GM18499 (cell line): ENCODE data around the gene RELL1.
A peak's percentile ranks its signal among the peaks of the same experiment; 100 is the strongest.

ENCODE experiments used
- ATAC-seq: cut with Tn5 transposase; IDR thresholded peaks from one replicate; pipeline ENCODE4 v1.9.1; 2021; ENCODE audit warnings: moderate number of reproducible peaks; ENCODE audit not compliant: insufficient read depth, unreplicated experiment

Gene RELL1

GRCh38 chr4:37604461-37604860 is 81.7 kb downstream of the RELL1 start:
- no peak for ATAC-seq

GRCh38 chr4:37603711-37604110 is 82.5 kb downstream of the RELL1 start:
- no peak for ATAC-seq

GRCh38 chr4:37603070-37603468 is 83.1 kb downstream of the RELL1 start:
- ATAC-seq = no peak

GRCh38 chr4:37602454-37603069 is 83.6 kb downstream of the RELL1 start:
- no peak for ATAC-seq

- no peak for ATAC-seq
Observed at GRCh38 chr4:37601531-37601930, 84.6 kb downstream of the RELL1 start.

GRCh38 chr4:37599092-37599790 is 86.9 kb downstream of the RELL1 start:
- no peak for ATAC-seq

- no peak for ATAC-seq
Observed at GRCh38 chr4:37597034-37597433, 89.1 kb downstream of the RELL1 start.

GRCh38 chr4:37595875-37596680 is 90.1 kb downstream of the RELL1 start:
- ATAC-seq = no peak

- no peak for ATAC-seq
Observed at GRCh38 chr4:37594099-37594498, 92.1 kb downstream of the RELL1 start.

GRCh38 chr4:37591349-37591748 is 94.8 kb downstream of the RELL1 start:
- ATAC-seq = no peak

- ATAC-seq = no peak
Observed at GRCh38 chr4:37590016-37590415, 96.2 kb downstream of the RELL1 start.

GRCh38 chr4:37588150-37588549 is 98.0 kb downstream of the RELL1 start:
- no peak for ATAC-seq

- no peak for ATAC-seq
Observed at GRCh38 chr4:37586194-37586593, 100.0 kb downstream of the RELL1 start.

GRCh38 chr4:37584493-37585060 is 101.6 kb downstream of the RELL1 start:
- no peak for ATAC-seq

GRCh38 chr4:37584071-37584470 is 102.1 kb downstream of the RELL1 start:
- no peak for ATAC-seq

- no peak for ATAC-seq
Observed at GRCh38 chr4:37573566-37573965, 112.6 kb downstream of the RELL1 start.

GRCh38 chr4:37568489-37568888 is 117.7 kb downstream of the RELL1 start:
- ATAC-seq = no peak

GRCh38 chr4:37567836-37568235 is 118.3 kb downstream of the RELL1 start:
- no peak for ATAC-seq

- no peak for ATAC-seq
Observed at GRCh38 chr4:37562592-37562991, 123.6 kb downstream of the RELL1 start.

GRCh38 chr4:37561803-37562207 is 124.4 kb downstream of the RELL1 start:
- peak; percentile 86 for ATAC-seq

GRCh38 chr4:37561196-37561802 is 124.9 kb downstream of the RELL1 start:
- no peak for ATAC-seq
